GM23338 (cell line): ENCODE results near the gene TNS3. TPM values are rescaled to one million over a fixed set of nuclear protein-coding genes. Genes with fewer than 3 reads are reported as not detected.

Source experiments
- CREB1 ChIP-seq: fragments of 250-450 bp; sonication (Bioruptor Pico); IDR thresholded peaks from 2 replicates; pipeline ENCODE4 v1.5.0; 2020; ENCODE audit warnings: low read depth, mild to moderate bottlenecking, moderate library complexity
- ETS1 ChIP-seq: IDR thresholded peaks from 2 replicates; pipeline ENCODE4 v1.6.1; 2016; ENCODE audit warnings: antibody characterized with exemption
- EZH2 ChIP-seq: fragments of 200-600 bp; sonication (generic); IDR thresholded peaks from one replicate; pipeline ENCODE4 v1.8.0; 2017; ENCODE audit warnings: antibody characterized with exemption, mild to moderate bottlenecking, low read depth; ENCODE audit not compliant: unreplicated experiment
- EZH2phosphoT487 ChIP-seq: fragments of 200-600 bp; sonication (generic); IDR thresholded peaks from one replicate; pipeline ENCODE4 v1.8.1; 2018; ENCODE audit warnings: antibody characterized with exemption; ENCODE audit not compliant: unreplicated experiment
- JUNB ChIP-seq: IDR thresholded peaks from one replicate; pipeline ENCODE4 v1.6.1; 2016; ENCODE audit warnings: antibody characterized with exemption; ENCODE audit not compliant: unreplicated experiment
- POLR2AphosphoS5 ChIP-seq: IDR thresholded peaks from 2 replicates; pipeline ENCODE4 v1.6.1; 2016; ENCODE audit warnings: antibody characterized with exemption, low read depth
- STAT1 ChIP-seq: IDR thresholded peaks from one replicate; pipeline ENCODE4 v1.6.1; 2016; ENCODE audit warnings: antibody characterized with exemption; ENCODE audit not compliant: unreplicated experiment
- ZNF114 ChIP-seq: fragments of 250-450 bp; sonication (Bioruptor Pico); IDR thresholded peaks from 2 replicates; pipeline ENCODE4 v1.5.0; 2020; ENCODE audit warnings: mild to moderate bottlenecking, moderate library complexity
- ZNF331 ChIP-seq: fragments of 250-450 bp; sonication (Bioruptor Pico); IDR thresholded peaks from 2 replicates; pipeline ENCODE4 v1.5.0; 2020; ENCODE audit warnings: low read depth, mild to moderate bottlenecking, moderate library complexity
- polyA plus RNA-seq: library from polyadenylated mRNA; unstranded; fragments of >200 nt; fragmentation: Nextera tagmentation; extraction: Ambion mirVana; gene quantifications from 2 replicates; pipeline ENCODE4 v1.2.1, GENCODE V29; 2016
- total RNA-seq: library from RNA; depleted of rRNA; stranded (reverse); fragments of >200 nt; shearing (Covaris generic); gene quantifications from 2 replicates; pipeline ENCODE4 v1.2.3, GENCODE V29; 2014
- TF ChIP-seq, protein P1 (sequence below): fragments of 250-450 bp; sonication (Bioruptor Pico); IDR thresholded peaks from 2 replicates; pipeline ENCODE4 v1.5.0; 2020; ENCODE audit warnings: mild to moderate bottlenecking, moderate library complexity
- TF ChIP-seq, protein P2 (sequence below): IDR thresholded peaks from one replicate; pipeline ENCODE4 v1.6.1; 2018; ENCODE audit warnings: antibody characterized with exemption; ENCODE audit not compliant: unreplicated experiment

Gene TNS3
- total and polyA plus RNA-seq, 2 experiments from 2014 or later: 6.2 to 28.7 TPM

DNA sequence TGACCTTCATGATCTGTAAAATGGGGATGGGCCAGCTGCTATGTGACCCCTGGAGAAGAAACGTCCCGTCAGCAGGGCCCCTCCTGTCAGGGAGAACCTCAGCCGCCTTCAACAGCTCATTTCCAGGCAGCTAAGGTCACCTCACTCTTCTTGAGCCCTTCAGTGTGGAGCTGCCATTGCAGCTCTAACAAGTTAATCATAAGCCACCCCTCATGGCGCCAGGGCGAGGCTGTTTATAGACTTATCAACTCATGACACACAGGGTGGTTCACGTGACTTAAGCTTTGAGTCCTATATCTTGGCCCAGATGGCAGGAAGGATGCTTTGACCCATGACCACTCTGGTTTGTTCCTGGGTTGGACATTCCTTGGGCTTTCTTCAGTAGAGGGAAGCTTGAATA, 315.1 kb downstream of the TNS3 start (continued):
- TF ChIP-seq, protein P1, sequence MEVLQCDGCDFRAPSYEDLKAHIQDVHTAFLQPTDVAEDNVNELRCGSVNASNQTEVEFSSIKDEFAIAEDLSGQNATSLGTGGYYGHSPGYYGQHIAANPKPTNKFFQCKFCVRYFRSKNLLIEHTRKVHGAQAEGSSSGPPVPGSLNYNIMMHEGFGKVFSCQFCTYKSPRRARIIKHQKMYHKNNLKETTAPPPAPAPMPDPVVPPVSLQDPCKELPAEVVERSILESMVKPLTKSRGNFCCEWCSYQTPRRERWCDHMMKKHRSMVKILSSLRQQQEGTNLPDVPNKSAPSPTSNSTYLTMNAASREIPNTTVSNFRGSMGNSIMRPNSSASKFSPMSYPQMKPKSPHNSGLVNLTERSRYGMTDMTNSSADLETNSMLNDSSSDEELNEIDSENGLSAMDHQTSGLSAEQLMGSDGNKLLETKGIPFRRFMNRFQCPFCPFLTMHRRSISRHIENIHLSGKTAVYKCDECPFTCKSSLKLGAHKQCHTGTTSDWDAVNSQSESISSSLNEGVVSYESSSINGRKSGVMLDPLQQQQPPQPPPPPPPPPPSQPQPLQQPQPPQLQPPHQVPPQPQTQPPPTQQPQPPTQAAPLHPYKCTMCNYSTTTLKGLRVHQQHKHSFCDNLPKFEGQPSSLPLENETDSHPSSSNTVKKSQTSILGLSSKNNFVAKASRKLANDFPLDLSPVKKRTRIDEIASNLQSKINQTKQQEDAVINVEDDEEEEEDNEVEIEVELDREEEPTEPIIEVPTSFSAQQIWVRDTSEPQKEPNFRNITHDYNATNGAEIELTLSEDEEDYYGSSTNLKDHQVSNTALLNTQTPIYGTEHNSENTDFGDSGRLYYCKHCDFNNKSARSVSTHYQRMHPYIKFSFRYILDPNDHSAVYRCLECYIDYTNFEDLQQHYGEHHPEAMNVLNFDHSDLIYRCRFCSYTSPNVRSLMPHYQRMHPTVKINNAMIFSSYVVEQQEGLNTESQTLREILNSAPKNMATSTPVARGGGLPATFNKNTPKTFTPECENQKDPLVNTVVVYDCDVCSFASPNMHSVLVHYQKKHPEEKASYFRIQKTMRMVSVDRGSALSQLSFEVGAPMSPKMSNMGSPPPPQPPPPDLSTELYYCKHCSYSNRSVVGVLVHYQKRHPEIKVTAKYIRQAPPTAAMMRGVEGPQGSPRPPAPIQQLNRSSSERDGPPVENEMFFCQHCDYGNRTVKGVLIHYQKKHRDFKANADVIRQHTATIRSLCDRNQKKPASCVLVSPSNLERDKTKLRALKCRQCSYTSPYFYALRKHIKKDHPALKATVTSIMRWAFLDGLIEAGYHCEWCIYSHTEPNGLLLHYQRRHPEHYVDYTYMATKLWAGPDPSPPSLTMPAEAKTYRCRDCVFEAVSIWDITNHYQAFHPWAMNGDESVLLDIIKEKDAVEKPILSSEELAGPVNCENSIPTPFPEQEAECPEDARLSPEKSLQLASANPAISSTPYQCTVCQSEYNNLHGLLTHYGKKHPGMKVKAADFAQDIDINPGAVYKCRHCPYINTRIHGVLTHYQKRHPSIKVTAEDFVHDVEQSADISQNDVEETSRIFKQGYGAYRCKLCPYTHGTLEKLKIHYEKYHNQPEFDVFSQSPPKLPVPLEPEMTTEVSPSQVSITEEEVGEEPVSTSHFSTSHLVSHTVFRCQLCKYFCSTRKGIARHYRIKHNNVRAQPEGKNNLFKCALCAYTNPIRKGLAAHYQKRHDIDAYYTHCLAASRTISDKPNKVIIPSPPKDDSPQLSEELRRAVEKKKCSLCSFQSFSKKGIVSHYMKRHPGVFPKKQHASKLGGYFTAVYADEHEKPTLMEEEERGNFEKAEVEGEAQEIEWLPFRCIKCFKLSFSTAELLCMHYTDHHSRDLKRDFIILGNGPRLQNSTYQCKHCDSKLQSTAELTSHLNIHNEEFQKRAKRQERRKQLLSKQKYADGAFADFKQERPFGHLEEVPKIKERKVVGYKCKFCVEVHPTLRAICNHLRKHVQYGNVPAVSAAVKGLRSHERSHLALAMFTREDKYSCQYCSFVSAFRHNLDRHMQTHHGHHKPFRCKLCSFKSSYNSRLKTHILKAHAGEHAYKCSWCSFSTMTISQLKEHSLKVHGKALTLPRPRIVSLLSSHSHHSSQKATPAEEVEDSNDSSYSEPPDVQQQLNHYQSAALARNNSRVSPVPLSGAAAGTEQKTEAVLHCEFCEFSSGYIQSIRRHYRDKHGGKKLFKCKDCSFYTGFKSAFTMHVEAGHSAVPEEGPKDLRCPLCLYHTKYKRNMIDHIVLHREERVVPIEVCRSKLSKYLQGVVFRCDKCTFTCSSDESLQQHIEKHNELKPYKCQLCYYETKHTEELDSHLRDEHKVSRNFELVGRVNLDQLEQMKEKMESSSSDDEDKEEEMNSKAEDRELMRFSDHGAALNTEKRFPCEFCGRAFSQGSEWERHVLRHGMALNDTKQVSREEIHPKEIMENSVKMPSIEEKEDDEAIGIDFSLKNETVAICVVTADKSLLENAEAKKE (CRISPR knock-in tag): no peak
- TF ChIP-seq STAT1 (no peak), ETS1 (no peak), EZH2 (no peak), CREB1 (CRISPR knock-in tag) (no peak), JUNB (no peak), ZNF331 (CRISPR knock-in tag) (no peak), EZH2phosphoT487 (no peak), ZNF114 (CRISPR knock-in tag) (no peak), POLR2AphosphoS5 (no peak)
- TF ChIP-seq, protein P2, sequence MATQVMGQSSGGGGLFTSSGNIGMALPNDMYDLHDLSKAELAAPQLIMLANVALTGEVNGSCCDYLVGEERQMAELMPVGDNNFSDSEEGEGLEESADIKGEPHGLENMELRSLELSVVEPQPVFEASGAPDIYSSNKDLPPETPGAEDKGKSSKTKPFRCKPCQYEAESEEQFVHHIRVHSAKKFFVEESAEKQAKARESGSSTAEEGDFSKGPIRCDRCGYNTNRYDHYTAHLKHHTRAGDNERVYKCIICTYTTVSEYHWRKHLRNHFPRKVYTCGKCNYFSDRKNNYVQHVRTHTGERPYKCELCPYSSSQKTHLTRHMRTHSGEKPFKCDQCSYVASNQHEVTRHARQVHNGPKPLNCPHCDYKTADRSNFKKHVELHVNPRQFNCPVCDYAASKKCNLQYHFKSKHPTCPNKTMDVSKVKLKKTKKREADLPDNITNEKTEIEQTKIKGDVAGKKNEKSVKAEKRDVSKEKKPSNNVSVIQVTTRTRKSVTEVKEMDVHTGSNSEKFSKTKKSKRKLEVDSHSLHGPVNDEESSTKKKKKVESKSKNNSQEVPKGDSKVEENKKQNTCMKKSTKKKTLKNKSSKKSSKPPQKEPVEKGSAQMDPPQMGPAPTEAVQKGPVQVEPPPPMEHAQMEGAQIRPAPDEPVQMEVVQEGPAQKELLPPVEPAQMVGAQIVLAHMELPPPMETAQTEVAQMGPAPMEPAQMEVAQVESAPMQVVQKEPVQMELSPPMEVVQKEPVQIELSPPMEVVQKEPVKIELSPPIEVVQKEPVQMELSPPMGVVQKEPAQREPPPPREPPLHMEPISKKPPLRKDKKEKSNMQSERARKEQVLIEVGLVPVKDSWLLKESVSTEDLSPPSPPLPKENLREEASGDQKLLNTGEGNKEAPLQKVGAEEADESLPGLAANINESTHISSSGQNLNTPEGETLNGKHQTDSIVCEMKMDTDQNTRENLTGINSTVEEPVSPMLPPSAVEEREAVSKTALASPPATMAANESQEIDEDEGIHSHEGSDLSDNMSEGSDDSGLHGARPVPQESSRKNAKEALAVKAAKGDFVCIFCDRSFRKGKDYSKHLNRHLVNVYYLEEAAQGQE: no peak
